ENCODE results near the gene ADNP. TPM values are rescaled to one million over a fixed set of nuclear protein-coding genes. Genes with fewer than 3 reads are reported as not detected.

The ADNP gene
- total and polyA plus RNA-seq, 10 of the 15 experiments (the other 5 are each of a cell fraction or from before 2014, with no cell fraction given): 23.0 to 74.4 (median 34.9) TPM

DNA sequence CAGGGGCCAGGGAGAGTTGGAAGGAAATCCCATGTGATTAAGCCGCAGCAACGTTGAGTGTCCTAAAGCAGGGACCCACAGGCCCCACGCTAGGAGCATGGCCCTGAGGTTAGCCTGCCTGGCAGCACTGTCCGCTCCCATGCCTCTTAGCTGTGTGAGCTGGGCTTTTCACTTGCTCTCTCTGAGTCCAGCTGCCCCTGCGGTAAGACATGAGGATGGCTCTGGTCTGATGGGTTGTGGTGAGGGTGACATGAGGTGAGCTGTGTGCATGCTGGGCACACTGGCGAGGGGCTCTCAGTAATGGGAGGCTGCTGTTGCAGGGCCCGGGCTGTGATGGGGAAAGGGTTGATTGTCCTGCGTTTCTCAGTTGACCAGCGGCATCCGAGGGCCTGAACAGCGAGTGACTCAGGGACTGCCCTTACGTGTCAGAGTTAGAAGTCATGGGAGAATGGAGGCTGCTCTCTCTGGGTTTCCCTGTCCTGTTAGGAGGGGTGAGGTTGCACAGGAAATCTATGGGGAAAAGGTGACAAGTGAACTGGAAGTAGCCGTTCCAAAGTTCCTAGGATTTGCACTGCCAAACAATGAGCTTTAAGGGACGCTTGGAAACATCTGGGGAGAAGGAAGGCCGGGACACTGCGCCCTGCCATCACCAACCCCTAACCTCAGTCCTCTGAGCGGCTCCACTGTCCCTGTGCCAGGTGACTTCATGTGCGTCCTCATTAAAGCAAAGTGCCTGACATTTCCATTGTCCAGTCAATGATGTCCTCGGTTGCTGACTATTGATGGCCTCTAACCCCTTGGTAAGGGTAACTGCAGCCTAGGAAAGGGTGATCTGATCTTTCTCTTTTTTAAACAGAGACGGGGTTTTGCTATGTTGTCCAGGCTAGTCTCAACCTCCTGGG is 51.3 kb downstream of the ADNP start:
- in situ Hi-C loops (cut with MboI): no loop called here
- SMC1A ChIA-PET (ENCODE audit: uncharacterized antibody, unreplicated experiment): interaction anchor here (0.9 kb wide), 1 partner anchor 15 kb away, joined by 3 read pairs; no protein-coding TSS in a partner anchor
- Histone ChIP-seq H3K36me3 (ENCODE audit: control insufficient read depth in 2 of 2, insufficient read depth in 2 of 2, low read length in 1 of 2) (peaks cover 8 to 9% of the 10 kb centered on the region in 2 experiments; a peak in 3 of 4 replicates), H3K4me2 (ENCODE audit: control insufficient read depth, insufficient read depth) (no peak overlapping the region), H3K9me3 (replicated peaks; ENCODE audit: control insufficient read depth, insufficient read depth, low read length) (no peaks in the 10 kb centered on the region), H3K4me1 (ENCODE audit: control insufficient read depth, insufficient read depth, low read length) (no peaks in the 10 kb centered on the region), H3K27ac (ENCODE audit: control insufficient read depth, insufficient read depth) (no peak overlapping the region), H3K79me2 (ENCODE audit: control insufficient read depth, insufficient read depth, low read length) (no peaks in the 10 kb centered on the region), H3K4me3 (no peak overlapping the region), H3K27me3 (replicated peaks in 1 of 2; ENCODE audit: control insufficient read depth in 2 of 2, insufficient read depth in 2 of 2, low read length in 1 of 2) (no peaks in the 10 kb centered on the region), H2AFZ (ENCODE audit: control insufficient read depth, low read depth, low read length) (no peak overlapping the region), H4K20me1 (ENCODE audit: control insufficient read depth, insufficient read depth) (no peaks in the 10 kb centered on the region), H3K9ac (ENCODE audit: control insufficient read depth, insufficient read depth, low read length) (no peak overlapping the region)
- DNase-seq (ENCODE audit: low read depth, low spot score) (no peak), ATAC-seq (no peak), FAIRE-seq (no peak)
- 95% methylated on average over 20 of the region's 20 CpGs for WGBS (ENCODE audit: insufficient coverage, insufficient replicate concordance, low lambda C conversion rate, missing lambda C conversion rate)
- CTCF ChIA-PET: no interaction called here
- TF ChIP-seq DPF2 (IDR thresholded peaks at IDR 0.05) (no peak), POLR2A (IDR thresholded peaks at IDR 0.05; ENCODE audit: low read depth, low read length) (peak; percentile 32; the same call in 1 of the 2 replicates)
- RAD21 ChIA-PET (ENCODE audit: unreplicated experiment): interaction anchor here (0.9 kb wide), 1 partner anchor 90 kb away, joined by 3 read pairs; no protein-coding TSS in a partner anchor
- no TSS peak for BruUV-seq (replicated peaks)
- POLR2A ChIA-PET: no interaction called here
- intact Hi-C loops (cut with micrococcal nuclease; ENCODE audit: unreplicated experiment): no loop called here

DNA sequence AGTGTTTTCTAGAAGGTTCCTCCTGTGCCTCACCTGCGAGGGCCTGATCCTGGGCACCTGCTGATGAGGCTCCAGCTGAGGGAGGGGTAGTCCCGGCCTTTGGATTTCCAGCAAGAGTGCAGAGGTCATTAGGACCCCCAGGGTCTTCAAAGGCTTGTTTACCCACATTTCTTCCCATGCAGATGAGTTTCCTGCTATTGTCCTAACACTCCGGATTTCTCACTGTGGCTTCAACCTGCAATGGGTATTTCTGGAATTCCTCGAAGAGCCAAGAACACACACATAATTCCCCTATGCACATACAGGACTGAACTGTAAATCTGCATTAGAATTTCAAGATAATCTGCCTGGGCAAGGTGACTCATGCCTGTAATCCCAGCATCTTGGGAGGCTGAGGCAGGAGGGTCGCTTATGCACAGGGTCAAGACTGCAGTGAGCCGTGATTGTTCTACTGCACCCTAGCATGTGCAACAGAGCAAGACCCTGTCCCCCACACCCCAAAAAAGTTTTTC is 53.9 kb downstream of the ADNP start:
- over 99% methylated on average over 6 of the region's 6 CpGs for WGBS (ENCODE audit: insufficient coverage, insufficient replicate concordance, low lambda C conversion rate, missing lambda C conversion rate)
- in situ Hi-C loops (cut with MboI): no loop called here
- SMC1A ChIA-PET (ENCODE audit: uncharacterized antibody, unreplicated experiment): no interaction called here

More for the DNA sequence above, 53.9 kb downstream of the ADNP start:
- Histone ChIP-seq H2AFZ (ENCODE audit: control insufficient read depth, low read depth, low read length) (no peak overlapping the region), H3K36me3 (ENCODE audit: control insufficient read depth in 2 of 2, insufficient read depth in 2 of 2, low read length in 1 of 2) (peaks cover 9 to 15% of the 10 kb centered on the region in 2 experiments; a peak in 3 of 4 replicates), H3K4me1 (ENCODE audit: control insufficient read depth, insufficient read depth, low read length) (no peaks in the 10 kb centered on the region), H4K20me1 (ENCODE audit: control insufficient read depth, insufficient read depth) (no peaks in the 10 kb centered on the region), H3K9me3 (replicated peaks; ENCODE audit: control insufficient read depth, insufficient read depth, low read length) (no peaks in the 10 kb centered on the region), H3K79me2 (ENCODE audit: control insufficient read depth, insufficient read depth, low read length) (no peaks in the 10 kb centered on the region), H3K27me3 (replicated peaks in 1 of 2; ENCODE audit: control insufficient read depth in 2 of 2, insufficient read depth in 2 of 2, low read length in 1 of 2) (no peaks in the 10 kb centered on the region), H3K4me3 (no peak overlapping the region), H3K9ac (ENCODE audit: control insufficient read depth, insufficient read depth, low read length) (no peak overlapping the region), H3K27ac (ENCODE audit: control insufficient read depth, insufficient read depth) (no peak overlapping the region), H3K4me2 (ENCODE audit: control insufficient read depth, insufficient read depth) (no peak overlapping the region)
- no peak for DNase-seq (ENCODE audit: low read depth, low spot score)
- intact Hi-C loops (cut with micrococcal nuclease; ENCODE audit: unreplicated experiment): no loop called here
- ChIA-PET RAD21 (ENCODE audit: unreplicated experiment) (no interaction called here), POLR2A (no interaction called here), CTCF (no interaction called here)
- ATAC-seq: no peak
- no peak for FAIRE-seq
- no TSS peak for BruUV-seq (replicated peaks)
- TF ChIP-seq HDAC2 (IDR thresholded peaks at IDR 0.05) (no peak), NFYA (IDR thresholded peaks at IDR 0.05; ENCODE audit: borderline replicate concordance, low read depth, low read length) (no peak), SP1 (IDR thresholded peaks at IDR 0.05; ENCODE audit: low read depth, low read length) (no peak), PML (IDR thresholded peaks at IDR 0.05; ENCODE audit: low read length) (no peak), WRNIP1 (IDR thresholded peaks at IDR 0.05; ENCODE audit: borderline replicate concordance, low read depth, low read length) (no peak), SMC3 (IDR thresholded peaks at IDR 0.05; ENCODE audit: borderline replicate concordance, low read length) (no peak), RAD51 (IDR thresholded peaks at IDR 0.05) (no peak), TCF3 (IDR thresholded peaks at IDR 0.05; ENCODE audit: borderline replicate concordance, insufficient read depth, low read depth, low read length) (no peak), POLR2A (IDR thresholded peaks at IDR 0.05; ENCODE audit: low read depth, low read length) (no peak)
- TF ChIP-seq, protein P1, sequence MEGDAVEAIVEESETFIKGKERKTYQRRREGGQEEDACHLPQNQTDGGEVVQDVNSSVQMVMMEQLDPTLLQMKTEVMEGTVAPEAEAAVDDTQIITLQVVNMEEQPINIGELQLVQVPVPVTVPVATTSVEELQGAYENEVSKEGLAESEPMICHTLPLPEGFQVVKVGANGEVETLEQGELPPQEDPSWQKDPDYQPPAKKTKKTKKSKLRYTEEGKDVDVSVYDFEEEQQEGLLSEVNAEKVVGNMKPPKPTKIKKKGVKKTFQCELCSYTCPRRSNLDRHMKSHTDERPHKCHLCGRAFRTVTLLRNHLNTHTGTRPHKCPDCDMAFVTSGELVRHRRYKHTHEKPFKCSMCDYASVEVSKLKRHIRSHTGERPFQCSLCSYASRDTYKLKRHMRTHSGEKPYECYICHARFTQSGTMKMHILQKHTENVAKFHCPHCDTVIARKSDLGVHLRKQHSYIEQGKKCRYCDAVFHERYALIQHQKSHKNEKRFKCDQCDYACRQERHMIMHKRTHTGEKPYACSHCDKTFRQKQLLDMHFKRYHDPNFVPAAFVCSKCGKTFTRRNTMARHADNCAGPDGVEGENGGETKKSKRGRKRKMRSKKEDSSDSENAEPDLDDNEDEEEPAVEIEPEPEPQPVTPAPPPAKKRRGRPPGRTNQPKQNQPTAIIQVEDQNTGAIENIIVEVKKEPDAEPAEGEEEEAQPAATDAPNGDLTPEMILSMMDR (IDR thresholded peaks at IDR 0.05 in 2 of 3, conservative IDR thresholded peaks at IDR 0.05 in 1 of 3; ENCODE audit: control insufficient read depth in 2 of 3, extremely low read depth in 1 of 3, insufficient read depth in 1 of 3, low read depth in 3 of 3, low read length in 3 of 3): no peak
- TF ChIP-seq, protein P2, sequence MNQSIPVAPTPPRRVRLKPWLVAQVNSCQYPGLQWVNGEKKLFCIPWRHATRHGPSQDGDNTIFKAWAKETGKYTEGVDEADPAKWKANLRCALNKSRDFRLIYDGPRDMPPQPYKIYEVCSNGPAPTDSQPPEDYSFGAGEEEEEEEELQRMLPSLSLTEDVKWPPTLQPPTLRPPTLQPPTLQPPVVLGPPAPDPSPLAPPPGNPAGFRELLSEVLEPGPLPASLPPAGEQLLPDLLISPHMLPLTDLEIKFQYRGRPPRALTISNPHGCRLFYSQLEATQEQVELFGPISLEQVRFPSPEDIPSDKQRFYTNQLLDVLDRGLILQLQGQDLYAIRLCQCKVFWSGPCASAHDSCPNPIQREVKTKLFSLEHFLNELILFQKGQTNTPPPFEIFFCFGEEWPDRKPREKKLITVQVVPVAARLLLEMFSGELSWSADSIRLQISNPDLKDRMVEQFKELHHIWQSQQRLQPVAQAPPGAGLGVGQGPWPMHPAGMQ (IDR thresholded peaks at IDR 0.05; ENCODE audit: borderline replicate concordance): no peak

Measured in GM12878 (cell line).